ENCODE results near the gene SUN2. TPM values are rescaled to one million over a fixed set of nuclear protein-coding genes. Genes with fewer than 3 reads are reported as not detected.

Gene SUN2
- total RNA-seq, 1 experiment from 2014 or later, result 45.1 TPM

GRCh38 chr22:38710866-38711265 is 44.9 kb downstream of the SUN2 start:
- no peak for ATAC-seq
- DNase-seq (ENCODE audit: low read depth, low spot score), result no peak
- TF ChIP-seq TCF7L2 (IDR thresholded peaks at IDR 0.05; ENCODE audit: low read depth, low read length) (no peak), REST (IDR thresholded peaks at IDR 0.05; ENCODE audit: insufficient read depth in 1 of 2, low read depth in 2 of 2, low read length in 1 of 2) (no peak), SIN3A (IDR thresholded peaks at IDR 0.05; ENCODE audit: borderline replicate concordance, insufficient read depth, low read depth, low read length) (no peak), CTCF (IDR thresholded peaks at IDR 0.05) (no peak), POLR2AphosphoS5 (IDR thresholded peaks at IDR 0.05; ENCODE audit: low read depth, low read length) (no peak)
- H3K27ac ChIP-seq (ENCODE audit: low read length), result no peak overlapping the region
- ChIA-PET POLR2A (no interaction called here), CTCF (no interaction called here)
- H3K4me3 ChIP-seq (ENCODE audit: low read depth in 2 of 2, low read length in 2 of 2), result no peak overlapping the region
- no peaks in the 10 kb centered on the region for H3K9me3 ChIP-seq (ENCODE audit: control insufficient read depth, insufficient read depth, low read depth, low read length)
- BruUV-seq (replicated peaks), result no TSS peak
- H3K27me3 ChIP-seq (ENCODE audit: control insufficient read depth, insufficient read depth, low read length), result no peaks in the 10 kb centered on the region
- intact Hi-C loops (cut with micrococcal nuclease; ENCODE audit: unreplicated experiment) (no loop called here), in situ Hi-C loops (cut with HindIII; ENCODE audit: low pct_unique_long_range_greater_than_20kb, low sequenced_read_pairs) (no loop called here)
- H3K36me3 ChIP-seq (ENCODE audit: control insufficient read depth, insufficient read depth, low read length), result peaks cover 4% of the 10 kb centered on the region; the same call in 1 of the 2 replicates
- peaks cover 13% of the 10 kb centered on the region for H3K4me1 ChIP-seq (ENCODE audit: control insufficient read depth, insufficient read depth, low read length)

GRCh38 chr22:38710351-38710750 is 45.4 kb downstream of the SUN2 start:
- no peak for ATAC-seq
- no peaks in the 10 kb centered on the region for H3K27me3 ChIP-seq (ENCODE audit: control insufficient read depth, insufficient read depth, low read length)
- H3K4me3 ChIP-seq (ENCODE audit: low read depth in 2 of 2, low read length in 2 of 2), result no peak overlapping the region
- no peak overlapping the region for H3K27ac ChIP-seq (ENCODE audit: low read length)
- intact Hi-C loops (cut with micrococcal nuclease; ENCODE audit: unreplicated experiment) (no loop called here), in situ Hi-C loops (cut with HindIII; ENCODE audit: low pct_unique_long_range_greater_than_20kb, low sequenced_read_pairs) (no loop called here)
- no peaks in the 10 kb centered on the region for H3K9me3 ChIP-seq (ENCODE audit: control insufficient read depth, insufficient read depth, low read depth, low read length)
- peaks cover 13% of the 10 kb centered on the region for H3K4me1 ChIP-seq (ENCODE audit: control insufficient read depth, insufficient read depth, low read length)
- BruUV-seq (replicated peaks), result no TSS peak
- DNase-seq (ENCODE audit: low read depth, low spot score), result no peak
- peaks cover 4% of the 10 kb centered on the region; the same call in 1 of the 2 replicates for H3K36me3 ChIP-seq (ENCODE audit: control insufficient read depth, insufficient read depth, low read length)
- POLR2A ChIA-PET, result no interaction called here
- TF ChIP-seq REST (IDR thresholded peaks at IDR 0.05; ENCODE audit: insufficient read depth in 1 of 2, low read depth in 2 of 2, low read length in 1 of 2), result no peak
- TF ChIP-seq CTCF (IDR thresholded peaks at IDR 0.05), result no peak
- TF ChIP-seq POLR2AphosphoS5 (IDR thresholded peaks at IDR 0.05; ENCODE audit: low read depth, low read length), result no peak
- no peak for TF ChIP-seq TCF7L2 (IDR thresholded peaks at IDR 0.05; ENCODE audit: low read depth, low read length)
- CTCF ChIA-PET, result no interaction called here
